Breast epithelium (tissue), 3 donors: ENCODE results near the gene PHOX2B.

ENCODE experiments used
- CTCF ChIP-seq, 3 donors: fragments of 450-650 bp; IDR thresholded peaks; one replicate each; pipeline ENCODE4 v1.5.1; 2016 to 2017; ENCODE audit warnings: antibody characterized with exemption in 3 of 3, mild to moderate bottlenecking in 3 of 3, moderate library complexity in 3 of 3
- POLR2AphosphoS5 ChIP-seq, 3 donors: sonication (generic); formaldehyde crosslinking; IDR thresholded peaks; one replicate each; pipeline ENCODE4 v1.6.1; 2017; ENCODE audit warnings: antibody characterized with exemption in 3 of 3

GRCh38 chr4:41712425-41712824 lies 36.1 kb downstream of the PHOX2B start:
- TF ChIP-seq CTCF (IDR thresholded peaks at IDR 0.05): no peak
- no peak for TF ChIP-seq POLR2AphosphoS5 (IDR thresholded peaks at IDR 0.05)
